Heart left ventricle (tissue), 16 donors: ENCODE measurements around the gene TMEM179. TPM values are rescaled to one million over a fixed set of nuclear protein-coding genes. Genes with fewer than 3 reads are reported as not detected.

Source experiments
- ATAC-seq, 4 donors: fragments of 200-7000 bp; cut with Tn5 transposase; one replicate each; pipeline ENCODE4 v1.9.1; 2020 to 2022; ENCODE audit warnings: moderate library complexity in 4 of 4, mild to moderate bottlenecking in 3 of 4, moderate number of reproducible peaks in 1 of 4
- DNase-seq, 5 donors: peaks; one replicate each; pipeline ENCODE4 v3.0.0-alpha.2; 2020
- H3K27ac ChIP-seq, 12 donors: fragments of 200-600 bp; sonication (generic) in 4 of 12; one replicate each; pipeline versions ENCODE4 v1.5.0 to v1.8.0; 2016 to 2022; ENCODE audit warnings: mild to moderate bottlenecking in 2 of 12
- H3K27me3 ChIP-seq, 9 donors: fragments of 200-600 bp; sonication (generic) in 2 of 9; one replicate each; pipeline versions ENCODE4 v1.5.1 to v1.8.0; 2016 to 2022; ENCODE audit warnings: mild to moderate bottlenecking in 3 of 9
- H3K36me3 ChIP-seq, 9 donors: fragments of 200-600 bp; sonication (generic) in 2 of 9; one replicate each; pipeline versions ENCODE4 v1.5.0 to v1.8.0; 2018 to 2022; ENCODE audit warnings: mild to moderate bottlenecking in 2 of 9
- H3K4me1 ChIP-seq, 12 donors: fragments of 200-600 bp; sonication (generic) in 4 of 12; one replicate each; pipeline versions ENCODE4 v1.5.0 to v1.8.0; 2016 to 2022; ENCODE audit warnings: mild to moderate bottlenecking in 3 of 12
- H3K4me3 ChIP-seq, 12 donors: fragments of 200-600 bp; sonication (generic) in 4 of 12; one replicate each; pipeline versions ENCODE4 v1.5.0 to v1.8.0; 2017 to 2022; ENCODE audit warnings: mild to moderate bottlenecking in 9 of 12, moderate library complexity in 4 of 12
- H3K9me3 ChIP-seq, 12 donors: fragments of 200-600 bp; sonication (generic) in 4 of 12; one replicate each; pipeline versions ENCODE4 v1.5.0 to v1.8.0; 2016 to 2022; ENCODE audit warnings: mild to moderate bottlenecking in 1 of 12
- POLR2A ChIP-seq, 2 donors: fragments of 450-650 bp; IDR thresholded peaks; one replicate each; pipeline ENCODE4 v1.6.1; 2017; ENCODE audit warnings: antibody characterized with exemption in 2 of 2, mild to moderate bottlenecking in 2 of 2, moderate library complexity in 2 of 2
- WGBS, 4 donors: extraction: QIAGEN DNeasy Blood & Tissue Kit in 2 of 4; methylation state at CpG; one replicate each; pipeline versions ENCODE4 v1.1.5 to v1.1.7; 2013 to 2018; 5-methylcytosine and 5-hydroxymethylcytosine counted together
- intact Hi-C, 10 donors: fragments of 100-400 bp; cut with DNase I; formaldehyde crosslinking; loops; one replicate each; pipeline versions ENCODE4 v1.11.1 to v1.14.2; 2022
- polyA plus RNA-seq, 2 donors: library from polyadenylated mRNA; stranded (reverse); fragments of 200-250 nt; gene quantifications; one replicate each; pipeline ENCODE4 v1.2.3, GENCODE V29; 2013
- total RNA-seq, 9 donors: library from RNA; depleted of rRNA in 2 of 9; stranded (reverse); fragments of >200 nt in 2 of 9; fragmentation: NEBNext Ultra II Directional in 3 of 9; extraction: Animal tissue kit (Norgen Biotek cat#: 25700) in 3 of 9; gene quantifications; one replicate each; pipeline versions ENCODE4 v1.1.0 to v1.2.4, GENCODE V29; 2016 to 2023
- TF ChIP-seq, protein P1 (sequence below), 12 donors: fragments of 200-600 bp; sonication (generic) in 4 of 12; IDR thresholded peaks; one replicate each; pipeline versions ENCODE4 v1.5.0 to v1.8.0; 2018 to 2022; ENCODE audit warnings: antibody characterized with exemption in 12 of 12, mild to moderate bottlenecking in 5 of 12
- donor health status: ischemic (EF 13 %, LVEDD 7.1; RV severe dilation, severe dysfunction).
- donor health status: healthy with polysubstance abuse.
- donor health status: DM: no; HTN: yes; CAD: no.
- donor health status: DM: no; HTN: no; CAD: no.
- donor health status: ischemic (EF 25% LVEDD 6.9; RV normal size, moderate dysfunction).
- donor health status: ischemic (EF 25% LVEDD 5.7; RV mildly dilated, moderate dysfunction).
- donor health status: healthy.
- donor health status: DM: yes; HTN: yes; CAD: no.
- donor health status: ischemic (EF 35%, LVEDD 5.7; RV mildly dilated, moderate dysfunction).
- donor health status: nonischemic (EF 11% LVEDD 7.7; RV severe dilation, severe dysfunction).
- donor health status: DM: yes; HTN: yes; CAD: no.
- donor health status: PGD.
- donor health status: ischemic (EF 29% LVEDD 5.4; RV normal size, mild dysfunction).
- donor health status: nonischemic (EF 23%, LVEDD 6.1; RV moderate dilation, normal function).

The TMEM179 gene
- total and polyA plus RNA-seq, 11 donors: 0.15 to 1.1 (median 0.40) TPM; not detected in 4

DNA sequence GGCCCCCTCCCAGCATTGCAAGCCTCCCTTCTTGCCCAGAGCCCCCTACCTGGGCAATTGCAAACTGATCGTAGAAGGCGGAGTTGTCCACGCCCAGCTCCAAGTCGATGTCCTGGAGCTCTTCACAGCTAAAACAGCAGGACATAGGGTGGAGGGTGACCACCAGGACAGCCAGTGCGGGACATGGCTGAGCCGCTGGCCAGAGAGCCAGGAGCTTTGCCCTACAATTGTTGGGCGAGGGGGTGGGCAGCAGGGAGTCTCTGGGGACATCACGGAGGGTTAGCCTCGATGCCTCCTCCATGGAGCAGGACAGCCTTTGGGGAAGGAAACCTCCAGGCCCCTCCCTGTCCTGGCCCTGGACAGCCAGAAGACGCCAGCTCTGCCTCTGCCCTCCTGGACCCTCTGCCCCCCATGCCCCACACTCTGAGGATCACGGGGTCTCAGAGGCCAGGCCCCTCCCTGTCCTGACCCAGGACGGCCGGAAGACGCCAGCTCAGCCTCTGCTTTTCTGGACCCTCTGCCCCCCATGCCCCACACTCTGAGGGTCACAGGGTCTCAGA is 9.4 kb downstream of the TMEM179 start:
- H3K4me3 ChIP-seq: no peak overlapping the region
- no peaks in the 10 kb centered on the region for H3K36me3 ChIP-seq
- peaks cover 0 to 32% (median 4%) of the 10 kb centered on the region in 9 donors for H3K27me3 ChIP-seq
- H3K27ac ChIP-seq: no peak overlapping the region
- TF ChIP-seq, protein P1, sequence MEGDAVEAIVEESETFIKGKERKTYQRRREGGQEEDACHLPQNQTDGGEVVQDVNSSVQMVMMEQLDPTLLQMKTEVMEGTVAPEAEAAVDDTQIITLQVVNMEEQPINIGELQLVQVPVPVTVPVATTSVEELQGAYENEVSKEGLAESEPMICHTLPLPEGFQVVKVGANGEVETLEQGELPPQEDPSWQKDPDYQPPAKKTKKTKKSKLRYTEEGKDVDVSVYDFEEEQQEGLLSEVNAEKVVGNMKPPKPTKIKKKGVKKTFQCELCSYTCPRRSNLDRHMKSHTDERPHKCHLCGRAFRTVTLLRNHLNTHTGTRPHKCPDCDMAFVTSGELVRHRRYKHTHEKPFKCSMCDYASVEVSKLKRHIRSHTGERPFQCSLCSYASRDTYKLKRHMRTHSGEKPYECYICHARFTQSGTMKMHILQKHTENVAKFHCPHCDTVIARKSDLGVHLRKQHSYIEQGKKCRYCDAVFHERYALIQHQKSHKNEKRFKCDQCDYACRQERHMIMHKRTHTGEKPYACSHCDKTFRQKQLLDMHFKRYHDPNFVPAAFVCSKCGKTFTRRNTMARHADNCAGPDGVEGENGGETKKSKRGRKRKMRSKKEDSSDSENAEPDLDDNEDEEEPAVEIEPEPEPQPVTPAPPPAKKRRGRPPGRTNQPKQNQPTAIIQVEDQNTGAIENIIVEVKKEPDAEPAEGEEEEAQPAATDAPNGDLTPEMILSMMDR (IDR thresholded peaks at IDR 0.05): no peak
- TF ChIP-seq POLR2A (IDR thresholded peaks at IDR 0.05): no peak
- intact Hi-C loops: no loop called here
- peaks cover 0 to 18% (median 0%) of the 10 kb centered on the region in 12 donors for H3K4me1 ChIP-seq
- peak in 2 of 5 donors; percentile 23 to 43 for DNase-seq
- no peak for ATAC-seq
- no peaks in the 10 kb centered on the region for H3K9me3 ChIP-seq
- 68 to 84% (median 78%) methylated on average over 12 to 14 of the region's 14 CpGs for WGBS, 4 donors

DNA sequence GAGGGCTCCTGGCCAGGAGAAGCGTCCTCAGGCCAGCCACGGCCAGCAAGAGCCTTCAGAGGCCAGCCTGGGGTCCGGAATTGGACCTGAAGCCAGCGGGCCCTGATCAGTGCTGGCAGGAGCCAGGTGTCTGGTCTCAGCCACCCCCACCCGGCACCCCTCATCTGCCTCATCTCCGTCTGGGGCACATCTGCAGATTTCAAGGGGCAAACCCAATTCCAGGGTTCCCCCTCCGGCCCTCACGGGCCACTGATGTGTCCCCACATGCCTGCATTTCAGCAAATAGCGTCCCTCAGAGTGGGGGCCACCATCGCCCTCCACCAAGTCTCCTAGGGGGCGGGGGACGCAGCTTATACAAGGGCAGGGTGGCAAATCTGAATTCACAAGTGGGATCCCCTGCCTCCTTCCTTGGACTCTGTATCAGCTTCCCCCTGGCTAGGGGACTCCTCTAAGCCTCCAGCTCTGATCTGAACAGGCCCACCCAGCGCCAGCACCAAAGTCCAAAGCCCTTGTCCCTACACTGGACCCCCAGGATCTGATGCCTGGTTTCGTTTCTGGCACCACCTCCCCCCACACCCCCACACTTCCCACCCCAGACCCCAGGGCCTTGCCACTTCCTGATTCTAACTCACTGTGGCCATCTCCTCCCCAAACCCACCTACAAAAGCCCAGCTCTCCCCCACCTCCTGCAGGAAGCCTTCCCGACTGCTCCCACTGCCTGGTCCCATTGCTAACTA is 10.1 kb downstream of the TMEM179 start:
- peaks cover 0 to 18% (median 0%) of the 10 kb centered on the region in 12 donors for H3K4me1 ChIP-seq
- ATAC-seq: no peak
- peaks cover 0 to 4% (median 0%) of the 10 kb centered on the region in 9 donors for H3K36me3 ChIP-seq
- DNase-seq: peak in 3 of 5 donors; percentile 25 to 40 (median 25)
- H3K4me3 ChIP-seq: no peak overlapping the region
- H3K27ac ChIP-seq: no peak overlapping the region
- TF ChIP-seq POLR2A (IDR thresholded peaks at IDR 0.05): no peak
- TF ChIP-seq, protein P1 (IDR thresholded peaks at IDR 0.05): no peak
- H3K9me3 ChIP-seq: no peaks in the 10 kb centered on the region
- intact Hi-C loops: no loop called here
- H3K27me3 ChIP-seq: peaks cover 0 to 25% (median 0%) of the 10 kb centered on the region in 9 donors
- WGBS, 4 donors: 79 to 86% (median 85%) methylated on average over 10 to 15 of the region's 15 CpGs

DNA sequence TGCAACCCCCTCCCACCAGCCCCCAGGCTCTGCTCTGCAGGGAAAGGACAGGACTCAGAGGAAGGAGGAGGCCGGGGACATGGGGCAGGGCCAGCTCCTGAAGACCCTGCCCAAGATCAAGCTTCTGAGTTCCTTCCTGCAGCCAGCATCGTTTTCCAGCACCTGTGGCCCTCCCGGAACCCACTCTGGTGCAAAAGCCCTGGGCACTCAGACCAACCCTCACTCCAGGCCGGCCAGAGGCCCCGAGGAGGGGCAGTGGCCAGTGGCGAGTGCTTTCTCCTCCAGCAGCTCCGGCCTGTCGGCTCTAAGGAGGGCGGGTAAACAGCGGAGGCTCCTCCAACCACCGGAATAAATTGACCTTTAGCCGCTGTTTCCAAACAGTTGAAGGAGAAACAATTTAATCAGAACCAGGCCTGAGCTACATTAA is 10.8 kb downstream of the TMEM179 start:
- peak in 2 of 5 donors; percentile 26 to 27 for DNase-seq
- TF ChIP-seq, protein P1 (IDR thresholded peaks at IDR 0.05): no peak
- TF ChIP-seq POLR2A (IDR thresholded peaks at IDR 0.05): no peak
- peaks cover 0 to 10% (median 0%) of the 10 kb centered on the region in 9 donors for H3K36me3 ChIP-seq
- peaks cover 0 to 23% (median 0%) of the 10 kb centered on the region in 9 donors for H3K27me3 ChIP-seq
- no peaks in the 10 kb centered on the region for H3K9me3 ChIP-seq
- H3K4me3 ChIP-seq: no peak overlapping the region
- 59 to 82% (median 66%) methylated on average over 4 to 12 of the region's 12 CpGs for WGBS, 4 donors
- intact Hi-C loops: no loop called here
- H3K27ac ChIP-seq: peak overlapping the region in 1 of 12 donors; percentile 9
- peaks cover 0 to 18% (median 0%) of the 10 kb centered on the region in 12 donors for H3K4me1 ChIP-seq
- ATAC-seq: peak in 1 of 4 donors; percentile 4

DNA sequence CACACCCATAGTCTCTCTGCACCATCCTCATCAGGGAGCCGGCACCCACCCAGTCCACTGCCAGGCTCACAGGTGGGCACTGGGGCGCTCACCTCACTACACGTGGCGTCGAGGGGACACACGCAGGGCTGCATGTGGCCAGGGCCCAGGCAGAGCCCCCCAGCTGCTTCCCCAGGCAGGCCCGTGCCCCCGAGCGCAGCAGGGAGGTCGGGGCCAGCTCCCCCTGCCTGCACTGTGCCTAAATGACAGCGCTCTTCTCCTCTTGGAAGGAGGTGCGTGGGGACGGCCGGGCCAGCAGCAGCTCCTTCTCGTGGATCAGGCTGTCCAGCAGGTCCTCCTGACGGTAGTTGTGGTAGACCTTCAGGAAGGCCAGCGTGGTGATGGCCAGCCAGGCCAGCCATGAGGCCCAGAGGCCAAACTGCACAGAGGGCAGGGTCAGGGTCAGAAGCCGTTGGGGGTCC is 11.3 kb downstream of the TMEM179 start:
- Histone ChIP-seq H3K4me1 (peaks cover 0 to 15% (median 0%) of the 10 kb centered on the region in 12 donors), H3K36me3 (peaks cover 0 to 13% (median 0%) of the 10 kb centered on the region in 9 donors), H3K9me3 (no peaks in the 10 kb centered on the region), H3K27me3 (peaks cover 0 to 27% (median 0%) of the 10 kb centered on the region in 9 donors), H3K27ac (peak overlapping the region in 1 of 12 donors; percentile 9), H3K4me3 (no peak overlapping the region)
- ATAC-seq (peak in 2 of 4 donors; percentile 5 to 21), DNase-seq (peak in 2 of 5 donors; percentile 30 to 63)
- 46 to 72% (median 61%) methylated on average over 8 to 18 of the region's 18 CpGs for WGBS, 4 donors
- TF ChIP-seq, protein P1 (IDR thresholded peaks at IDR 0.05): peak in 4 of 12 donors; percentile 10 to 38 (median 14)
- TF ChIP-seq POLR2A (IDR thresholded peaks at IDR 0.05): no peak
- intact Hi-C loops: no loop called here
